ENCODE measurements around the gene CACNB1.

Gene CACNB1

DNA sequence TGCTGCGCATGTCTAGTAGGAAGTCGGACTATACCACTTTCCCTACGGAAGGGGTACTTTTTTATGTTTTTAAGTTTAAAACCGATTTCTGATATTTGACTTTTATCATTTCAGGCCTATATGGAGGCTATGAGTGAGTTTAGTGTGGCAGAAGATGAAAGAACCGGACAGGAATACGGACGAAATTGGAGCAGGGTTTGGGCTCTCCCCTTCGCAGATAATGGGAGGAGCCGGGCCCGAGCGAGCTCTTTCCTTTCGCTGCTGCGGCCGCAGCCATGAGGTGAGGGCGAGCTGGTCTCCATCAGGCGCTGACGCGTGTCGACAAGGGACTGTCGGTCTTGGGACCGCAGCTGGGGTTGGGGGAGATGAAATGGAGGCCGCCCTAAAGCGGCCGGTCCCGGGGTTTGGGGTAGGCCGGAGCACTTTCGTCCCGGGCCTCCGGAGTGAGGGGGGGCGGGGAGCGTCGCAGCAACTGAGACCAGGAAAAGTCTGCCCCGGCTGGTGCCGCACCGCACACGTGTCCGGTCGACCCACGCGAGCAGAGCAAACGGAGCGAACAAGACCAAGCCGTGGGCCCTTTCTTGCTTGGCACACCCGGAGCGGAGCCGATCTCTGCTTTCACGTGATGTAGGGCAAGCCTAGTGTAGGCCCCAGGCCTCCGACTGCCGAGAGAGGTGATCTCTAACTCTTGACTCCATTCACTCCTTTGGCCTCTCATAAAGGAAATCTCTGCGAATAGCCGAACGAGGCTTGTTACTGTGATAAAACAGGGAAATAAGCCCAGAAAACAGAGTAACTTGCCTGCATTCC lies 2.8 kb upstream of the CACNB1 start, which contains the start of gene RPL19 (continued):
- TF ChIP-seq, protein P1, sequence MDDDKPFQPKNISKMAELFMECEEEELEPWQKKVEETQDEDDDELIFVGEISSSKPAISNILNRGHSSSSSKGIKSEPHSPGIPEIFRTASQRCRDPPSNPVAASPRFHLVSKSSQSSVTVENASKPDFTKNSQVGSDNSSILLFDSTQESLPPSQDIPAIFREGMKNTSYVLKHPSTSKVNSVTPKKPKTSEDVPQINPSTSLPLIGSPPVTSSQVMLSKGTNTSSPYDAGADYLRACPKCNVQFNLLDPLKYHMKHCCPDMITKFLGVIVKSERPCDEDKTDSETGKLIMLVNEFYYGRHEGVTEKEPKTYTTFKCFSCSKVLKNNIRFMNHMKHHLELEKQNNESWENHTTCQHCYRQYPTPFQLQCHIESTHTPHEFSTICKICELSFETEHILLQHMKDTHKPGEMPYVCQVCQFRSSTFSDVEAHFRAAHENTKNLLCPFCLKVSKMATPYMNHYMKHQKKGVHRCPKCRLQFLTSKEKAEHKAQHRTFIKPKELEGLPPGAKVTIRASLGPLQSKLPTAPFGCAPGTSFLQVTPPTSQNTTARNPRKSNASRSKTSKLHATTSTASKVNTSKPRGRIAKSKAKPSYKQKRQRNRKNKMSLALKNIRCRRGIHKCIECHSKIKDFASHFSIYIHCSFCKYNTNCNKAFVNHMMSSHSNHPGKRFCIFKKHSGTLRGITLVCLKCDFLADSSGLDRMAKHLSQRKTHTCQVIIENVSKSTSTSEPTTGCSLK (tag by site-specific recombination; IDR thresholded peaks at IDR 0.05): no peak
- TF ChIP-seq ZEB2 (tag by site-specific recombination; IDR thresholded peaks at IDR 0.05): peak; percentile 59
- TF ChIP-seq, protein P2, sequence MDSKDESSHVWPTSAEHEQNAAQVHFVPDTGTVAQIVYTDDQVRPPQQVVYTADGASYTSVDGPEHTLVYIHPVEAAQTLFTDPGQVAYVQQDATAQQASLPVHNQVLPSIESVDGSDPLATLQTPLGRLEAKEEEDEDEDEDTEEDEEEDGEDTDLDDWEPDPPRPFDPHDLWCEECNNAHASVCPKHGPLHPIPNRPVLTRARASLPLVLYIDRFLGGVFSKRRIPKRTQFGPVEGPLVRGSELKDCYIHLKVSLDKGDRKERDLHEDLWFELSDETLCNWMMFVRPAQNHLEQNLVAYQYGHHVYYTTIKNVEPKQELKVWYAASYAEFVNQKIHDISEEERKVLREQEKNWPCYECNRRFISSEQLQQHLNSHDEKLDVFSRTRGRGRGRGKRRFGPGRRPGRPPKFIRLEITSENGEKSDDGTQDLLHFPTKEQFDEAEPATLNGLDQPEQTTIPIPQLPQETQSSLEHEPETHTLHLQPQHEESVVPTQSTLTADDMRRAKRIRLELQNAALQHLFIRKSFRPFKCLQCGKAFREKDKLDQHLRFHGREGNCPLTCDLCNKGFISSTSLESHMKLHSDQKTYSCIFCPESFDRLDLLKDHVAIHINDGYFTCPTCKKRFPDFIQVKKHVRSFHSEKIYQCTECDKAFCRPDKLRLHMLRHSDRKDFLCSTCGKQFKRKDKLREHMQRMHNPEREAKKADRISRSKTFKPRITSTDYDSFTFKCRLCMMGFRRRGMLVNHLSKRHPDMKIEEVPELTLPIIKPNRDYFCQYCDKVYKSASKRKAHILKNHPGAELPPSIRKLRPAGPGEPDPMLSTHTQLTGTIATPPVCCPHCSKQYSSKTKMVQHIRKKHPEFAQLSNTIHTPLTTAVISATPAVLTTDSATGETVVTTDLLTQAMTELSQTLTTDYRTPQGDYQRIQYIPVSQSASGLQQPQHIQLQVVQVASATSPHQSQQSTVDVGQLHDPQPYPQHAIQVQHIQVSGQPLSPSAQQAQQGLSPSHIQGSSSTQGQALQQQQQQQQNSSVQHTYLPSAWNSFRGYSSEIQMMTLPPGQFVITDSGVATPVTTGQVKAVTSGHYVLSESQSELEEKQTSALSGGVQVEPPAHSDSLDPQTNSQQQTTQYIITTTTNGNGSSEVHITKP (tag by site-specific recombination; IDR thresholded peaks at IDR 0.05): peak; percentile 100
- TF ChIP-seq ZNF394 (tag by site-specific recombination; IDR thresholded peaks at IDR 0.05; ENCODE audit: borderline replicate concordance): no peak

DNA sequence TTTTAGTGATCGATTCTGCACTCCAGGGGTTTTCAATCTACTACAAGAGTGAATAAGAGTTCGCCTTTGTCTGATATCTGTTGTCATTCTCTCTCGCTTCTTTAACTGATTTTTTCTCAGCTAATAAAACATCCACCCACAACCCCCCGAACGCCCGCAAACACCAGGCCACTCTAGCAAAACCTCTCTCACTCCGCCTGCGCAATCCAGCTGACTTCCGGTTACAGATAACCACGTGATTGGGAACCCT lies 2.3 kb upstream of the CACNB1 start:
- Histone ChIP-seq H3K9me3 (ENCODE audit: control insufficient read depth, insufficient read depth, low read depth, low read length) (no peaks in the 10 kb centered on the region), H3K27ac (ENCODE audit: extremely low read depth, low read depth, low read length) (peak overlapping the region; percentile 99), H3K4me3 (ENCODE audit: low read depth, low read length) (peak overlapping the region; percentile 96), H3K36me3 (ENCODE audit: control insufficient read depth in 2 of 2, insufficient read depth in 1 of 2, low read length in 2 of 2) (peaks cover 35 to 43% of the 10 kb centered on the region in 2 experiments), H3K4me1 (ENCODE audit: control insufficient read depth, insufficient read depth, low read length) (peaks cover 17% of the 10 kb centered on the region; the same call in 1 of the 2 replicates)
- POLR2A ChIA-PET: interaction anchor here (0.5 to 2.6 kb wide), 65 partner anchors 10 to 1849 kb away, joined by 3 to 42 read pairs (median 4); partner anchors contain the start of genes ARL5C, CDK12, EPOP and FBXL20
- CTCF ChIA-PET: interaction anchor here (0.7 to 18.9 kb wide), 10 partner anchors 9 to 332 kb away, joined by 3 to 733 read pairs (median 6); no protein-coding TSS in a partner anchor
- TF ChIP-seq ZNF501 (tag by site-specific recombination; IDR thresholded peaks at IDR 0.05): 0 out of 2 replicates have a peak, but pooled peaks have one; percentile 24
- TF ChIP-seq IKZF3 (tag by site-specific recombination; IDR thresholded peaks at IDR 0.05): no peak
- TF ChIP-seq ZIC2 (tag by site-specific recombination; IDR thresholded peaks at IDR 0.05): no peak
- peak; percentile 28; the same call in 1 of the 2 replicates for TF ChIP-seq ZNF561 (tag by site-specific recombination; IDR thresholded peaks at IDR 0.05; ENCODE audit: borderline replicate concordance)
- TF ChIP-seq KLF16 (tag by site-specific recombination; IDR thresholded peaks at IDR 0.05): peak; percentile 38; the same call in 1 of the 2 replicates
- TF ChIP-seq, protein P3, sequence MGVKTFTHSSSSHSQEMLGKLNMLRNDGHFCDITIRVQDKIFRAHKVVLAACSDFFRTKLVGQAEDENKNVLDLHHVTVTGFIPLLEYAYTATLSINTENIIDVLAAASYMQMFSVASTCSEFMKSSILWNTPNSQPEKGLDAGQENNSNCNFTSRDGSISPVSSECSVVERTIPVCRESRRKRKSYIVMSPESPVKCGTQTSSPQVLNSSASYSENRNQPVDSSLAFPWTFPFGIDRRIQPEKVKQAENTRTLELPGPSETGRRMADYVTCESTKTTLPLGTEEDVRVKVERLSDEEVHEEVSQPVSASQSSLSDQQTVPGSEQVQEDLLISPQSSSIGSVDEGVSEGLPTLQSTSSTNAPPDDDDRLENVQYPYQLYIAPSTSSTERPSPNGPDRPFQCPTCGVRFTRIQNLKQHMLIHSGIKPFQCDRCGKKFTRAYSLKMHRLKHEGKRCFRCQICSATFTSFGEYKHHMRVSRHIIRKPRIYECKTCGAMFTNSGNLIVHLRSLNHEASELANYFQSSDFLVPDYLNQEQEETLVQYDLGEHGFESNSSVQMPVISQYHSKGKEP (tag by site-specific recombination; IDR thresholded peaks at IDR 0.05): no peak
- TF ChIP-seq, protein P4, sequence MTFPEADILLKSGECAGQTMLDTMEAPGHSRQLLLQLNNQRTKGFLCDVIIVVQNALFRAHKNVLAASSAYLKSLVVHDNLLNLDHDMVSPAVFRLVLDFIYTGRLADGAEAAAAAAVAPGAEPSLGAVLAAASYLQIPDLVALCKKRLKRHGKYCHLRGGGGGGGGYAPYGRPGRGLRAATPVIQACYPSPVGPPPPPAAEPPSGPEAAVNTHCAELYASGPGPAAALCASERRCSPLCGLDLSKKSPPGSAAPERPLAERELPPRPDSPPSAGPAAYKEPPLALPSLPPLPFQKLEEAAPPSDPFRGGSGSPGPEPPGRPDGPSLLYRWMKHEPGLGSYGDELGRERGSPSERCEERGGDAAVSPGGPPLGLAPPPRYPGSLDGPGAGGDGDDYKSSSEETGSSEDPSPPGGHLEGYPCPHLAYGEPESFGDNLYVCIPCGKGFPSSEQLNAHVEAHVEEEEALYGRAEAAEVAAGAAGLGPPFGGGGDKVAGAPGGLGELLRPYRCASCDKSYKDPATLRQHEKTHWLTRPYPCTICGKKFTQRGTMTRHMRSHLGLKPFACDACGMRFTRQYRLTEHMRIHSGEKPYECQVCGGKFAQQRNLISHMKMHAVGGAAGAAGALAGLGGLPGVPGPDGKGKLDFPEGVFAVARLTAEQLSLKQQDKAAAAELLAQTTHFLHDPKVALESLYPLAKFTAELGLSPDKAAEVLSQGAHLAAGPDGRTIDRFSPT (tag by site-specific recombination; IDR thresholded peaks at IDR 0.05): no peak
- TF ChIP-seq, protein P5, sequence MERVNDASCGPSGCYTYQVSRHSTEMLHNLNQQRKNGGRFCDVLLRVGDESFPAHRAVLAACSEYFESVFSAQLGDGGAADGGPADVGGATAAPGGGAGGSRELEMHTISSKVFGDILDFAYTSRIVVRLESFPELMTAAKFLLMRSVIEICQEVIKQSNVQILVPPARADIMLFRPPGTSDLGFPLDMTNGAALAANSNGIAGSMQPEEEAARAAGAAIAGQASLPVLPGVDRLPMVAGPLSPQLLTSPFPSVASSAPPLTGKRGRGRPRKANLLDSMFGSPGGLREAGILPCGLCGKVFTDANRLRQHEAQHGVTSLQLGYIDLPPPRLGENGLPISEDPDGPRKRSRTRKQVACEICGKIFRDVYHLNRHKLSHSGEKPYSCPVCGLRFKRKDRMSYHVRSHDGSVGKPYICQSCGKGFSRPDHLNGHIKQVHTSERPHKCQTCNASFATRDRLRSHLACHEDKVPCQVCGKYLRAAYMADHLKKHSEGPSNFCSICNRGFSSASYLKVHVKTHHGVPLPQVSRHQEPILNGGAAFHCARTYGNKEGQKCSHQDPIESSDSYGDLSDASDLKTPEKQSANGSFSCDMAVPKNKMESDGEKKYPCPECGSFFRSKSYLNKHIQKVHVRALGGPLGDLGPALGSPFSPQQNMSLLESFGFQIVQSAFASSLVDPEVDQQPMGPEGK (tag by site-specific recombination; IDR thresholded peaks at IDR 0.05): 0 out of 2 replicates have a peak, but pooled peaks have one; percentile 52
- TF ChIP-seq, protein P6, sequence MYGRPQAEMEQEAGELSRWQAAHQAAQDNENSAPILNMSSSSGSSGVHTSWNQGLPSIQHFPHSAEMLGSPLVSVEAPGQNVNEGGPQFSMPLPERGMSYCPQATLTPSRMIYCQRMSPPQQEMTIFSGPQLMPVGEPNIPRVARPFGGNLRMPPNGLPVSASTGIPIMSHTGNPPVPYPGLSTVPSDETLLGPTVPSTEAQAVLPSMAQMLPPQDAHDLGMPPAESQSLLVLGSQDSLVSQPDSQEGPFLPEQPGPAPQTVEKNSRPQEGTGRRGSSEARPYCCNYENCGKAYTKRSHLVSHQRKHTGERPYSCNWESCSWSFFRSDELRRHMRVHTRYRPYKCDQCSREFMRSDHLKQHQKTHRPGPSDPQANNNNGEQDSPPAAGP (tag by site-specific recombination; IDR thresholded peaks at IDR 0.05): no peak
- TF ChIP-seq ZFHX2 (tag by site-specific recombination; conservative IDR thresholded peaks at IDR 0.05): peak; percentile 93
- no peak for TF ChIP-seq ZNF624 (tag by site-specific recombination; IDR thresholded peaks at IDR 0.05)
- TF ChIP-seq ZSCAN30 (tag by site-specific recombination; IDR thresholded peaks at IDR 0.05): no peak
- TF ChIP-seq, protein P7, sequence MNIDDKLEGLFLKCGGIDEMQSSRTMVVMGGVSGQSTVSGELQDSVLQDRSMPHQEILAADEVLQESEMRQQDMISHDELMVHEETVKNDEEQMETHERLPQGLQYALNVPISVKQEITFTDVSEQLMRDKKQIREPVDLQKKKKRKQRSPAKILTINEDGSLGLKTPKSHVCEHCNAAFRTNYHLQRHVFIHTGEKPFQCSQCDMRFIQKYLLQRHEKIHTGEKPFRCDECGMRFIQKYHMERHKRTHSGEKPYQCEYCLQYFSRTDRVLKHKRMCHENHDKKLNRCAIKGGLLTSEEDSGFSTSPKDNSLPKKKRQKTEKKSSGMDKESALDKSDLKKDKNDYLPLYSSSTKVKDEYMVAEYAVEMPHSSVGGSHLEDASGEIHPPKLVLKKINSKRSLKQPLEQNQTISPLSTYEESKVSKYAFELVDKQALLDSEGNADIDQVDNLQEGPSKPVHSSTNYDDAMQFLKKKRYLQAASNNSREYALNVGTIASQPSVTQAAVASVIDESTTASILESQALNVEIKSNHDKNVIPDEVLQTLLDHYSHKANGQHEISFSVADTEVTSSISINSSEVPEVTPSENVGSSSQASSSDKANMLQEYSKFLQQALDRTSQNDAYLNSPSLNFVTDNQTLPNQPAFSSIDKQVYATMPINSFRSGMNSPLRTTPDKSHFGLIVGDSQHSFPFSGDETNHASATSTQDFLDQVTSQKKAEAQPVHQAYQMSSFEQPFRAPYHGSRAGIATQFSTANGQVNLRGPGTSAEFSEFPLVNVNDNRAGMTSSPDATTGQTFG (tag by site-specific recombination; IDR thresholded peaks at IDR 0.05; ENCODE audit: borderline replicate concordance): no peak
- TF ChIP-seq OSR2 (tag by site-specific recombination; IDR thresholded peaks at IDR 0.05): no peak
- no peak for TF ChIP-seq ZNF211 (tag by site-specific recombination; IDR thresholded peaks at IDR 0.05; ENCODE audit: low read depth)

All from HEK293 (cell line).